Gastrocnemius medialis (tissue), 4 donors: ENCODE results near the gene TXNL4A. TPM values are rescaled to one million over a fixed set of nuclear protein-coding genes. Genes with fewer than 3 reads are reported as not detected.

ENCODE experiments used
- ATAC-seq, 2 donors: fragments of 150-250 bp; one replicate each; pipeline ENCODE4 v1.9.1; 2016
- DNase-seq, 2 donors: peaks; one replicate each; pipeline ENCODE4 v3.0.0-alpha.2; 2019
- H3K27ac ChIP-seq, 4 donors: fragments of 200-600 bp; sonication (generic); 1 replicate in 1 of 4; 2 replicates in 3 of 4; pipeline ENCODE4 v1.5.1; 2016 to 2018; ENCODE audit warnings: mild to moderate bottlenecking in 2 of 4, moderate library complexity in 1 of 4
- H3K27me3 ChIP-seq, 3 donors: fragments of 200-600 bp; sonication (generic) in 2 of 3; 1 replicate in 1 of 3; 2 replicates in 2 of 3; pipeline versions ENCODE4 v1.5.1 to v1.6.0; 2016 to 2019; ENCODE audit warnings: mild to moderate bottlenecking in 1 of 3, moderate library complexity in 1 of 3
- H3K36me3 ChIP-seq, 2 donors: fragments of 200-600 bp; sonication (generic) in 1 of 2; one replicate each; pipeline ENCODE4 v1.5.1; 2017 to 2018
- H3K4me1 ChIP-seq, 2 donors: fragments of 200-600 bp; sonication (generic) in 1 of 2; one replicate each; pipeline ENCODE4 v1.5.1; 2016 to 2017; ENCODE audit warnings: mild to moderate bottlenecking in 2 of 2
- H3K4me3 ChIP-seq, 4 donors: fragments of 200-600 bp; sonication (generic) in 3 of 4; 1 replicate in 1 of 4; 2 replicates in 3 of 4; pipeline ENCODE4 v1.5.1; 2016 to 2019; ENCODE audit warnings: mild to moderate bottlenecking in 2 of 4
- H3K9me3 ChIP-seq, 3 donors: fragments of 200-600 bp; sonication (generic) in 2 of 3; 1 replicate in 1 of 3; 2 replicates in 2 of 3; pipeline ENCODE4 v1.5.1; 2016 to 2019
- CTCF ChIP-seq, 5 experiments: fragments of 450-650 bp in 3 of 5; fragments of 200-600 bp in 2 of 5; sonication (generic) in 2 of 5; IDR thresholded peaks in 4 of 5; conservative IDR thresholded peaks in 1 of 5; 1 replicate in 4 of 5; 2 replicates in 1 of 5; pipeline ENCODE4 v1.5.1; 2016 to 2019; ENCODE audit warnings: antibody characterized with exemption in 5 of 5, mild to moderate bottlenecking in 3 of 5, moderate library complexity in 3 of 5
- POLR2A ChIP-seq, 2 donors: fragments of 450-650 bp; IDR thresholded peaks; one replicate each; pipeline ENCODE4 v1.6.1; 2017; ENCODE audit warnings: antibody characterized with exemption in 2 of 2, mild to moderate bottlenecking in 2 of 2, moderate library complexity in 2 of 2
- in situ Hi-C, 4 donors: fragments of 200-750 bp; cut with MboI; loops; one replicate each; pipeline versions ENCODE4 v1.15.0 to v1.8.0; 2017; ENCODE audit warnings: low sequenced_read_pairs in 4 of 4
- intact Hi-C: fragments of 100-400 bp; cut with DNase I; formaldehyde crosslinking; loops from one replicate; pipeline ENCODE4 v1.15.1; 2023; ENCODE audit warnings: low total_unique reads
- total RNA-seq, 4 donors: library from RNA; depleted of rRNA; stranded (reverse); fragments of >200 nt; gene quantifications; one replicate each; pipeline versions ENCODE4 v1.1.0 to v1.2.3, GENCODE V29; 2016

The TXNL4A gene
- total RNA-seq, 4 donors from 2014 or later = 39.9 to 105 (median 66.4) TPM

- Histone ChIP-seq H3K4me1 (peaks cover 21 to 50% of the 10 kb centered on the region in 2 donors), H3K27ac (peak overlapping the region in 2 of 4 donors; percentile 13 to 14), H3K27me3 (no peaks in the 10 kb centered on the region), H3K36me3 (peaks cover 0 to 25% of the 10 kb centered on the region in 2 donors), H3K9me3 (no peaks in the 10 kb centered on the region), H3K4me3 (no peak overlapping the region)
- ATAC-seq (no peak), DNase-seq (peak in 1 of 2 donors; percentile 3)
- intact Hi-C loops = no loop called here
- in situ Hi-C loops = no loop called here
- no peak for TF ChIP-seq POLR2A (IDR thresholded peaks at IDR 0.05)
- no peak for TF ChIP-seq CTCF (IDR thresholded peaks at IDR 0.05 in 4 of 5, conservative IDR thresholded peaks at IDR 0.05 in 1 of 5)
Observed at GRCh38 chr18:79937103-79937860, 51.1 kb downstream of the TXNL4A start.

DNA sequence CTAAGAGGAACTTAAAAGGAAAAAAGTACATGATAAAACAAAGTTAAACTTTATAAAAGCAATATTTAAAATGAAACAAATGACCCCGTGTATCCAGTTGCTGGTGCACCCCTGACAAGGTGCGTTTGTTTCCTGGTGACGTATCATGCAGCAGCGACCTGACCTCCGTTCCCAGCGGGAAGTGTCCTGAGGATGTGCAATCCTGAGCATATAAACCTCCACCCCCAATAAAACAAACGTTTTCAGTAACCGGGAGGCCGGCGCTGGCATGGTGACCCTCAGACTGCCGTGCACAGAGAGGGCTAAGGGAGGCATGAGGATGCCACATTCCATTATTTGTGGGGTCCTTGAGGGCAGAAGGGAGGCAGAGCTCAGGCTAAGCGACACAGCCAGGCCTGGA, 51.7 kb downstream of the TXNL4A start:
- intact Hi-C loops = no loop called here
- Histone ChIP-seq H3K9me3 (no peaks in the 10 kb centered on the region), H3K4me3 (no peak overlapping the region), H3K27ac (no peak overlapping the region), H3K36me3 (peaks cover 0 to 18% of the 10 kb centered on the region in 2 donors), H3K27me3 (no peaks in the 10 kb centered on the region), H3K4me1 (peaks cover 17 to 44% of the 10 kb centered on the region in 2 donors)
- no peak for TF ChIP-seq POLR2A (IDR thresholded peaks at IDR 0.05)
- no peak for TF ChIP-seq CTCF (IDR thresholded peaks at IDR 0.05 in 4 of 5, conservative IDR thresholded peaks at IDR 0.05 in 1 of 5)
- in situ Hi-C loops = no loop called here
- ATAC-seq (no peak), DNase-seq (peak in 1 of 2 donors; percentile 2)

- peaks cover 0 to 17% of the 10 kb centered on the region in 2 donors for H3K36me3 ChIP-seq
- H3K4me1 ChIP-seq = peaks cover 17 to 37% of the 10 kb centered on the region in 2 donors
- no peak overlapping the region for H3K4me3 ChIP-seq
- no peaks in the 10 kb centered on the region for H3K9me3 ChIP-seq
- H3K27ac ChIP-seq = no peak overlapping the region
- intact Hi-C loops = no loop called here
- TF ChIP-seq POLR2A (IDR thresholded peaks at IDR 0.05) = no peak
- no peak for TF ChIP-seq CTCF (IDR thresholded peaks at IDR 0.05 in 4 of 5, conservative IDR thresholded peaks at IDR 0.05 in 1 of 5)
- in situ Hi-C loops = no loop called here
- ATAC-seq (no peak), DNase-seq (peak in 1 of 2 donors; percentile 5)
- H3K27me3 ChIP-seq = no peaks in the 10 kb centered on the region
Observed at GRCh38 chr18:79935925-79936324, 52.4 kb downstream of the TXNL4A start.

- H3K27me3 ChIP-seq = no peaks in the 10 kb centered on the region
- in situ Hi-C loops = no loop called here
- TF ChIP-seq POLR2A (IDR thresholded peaks at IDR 0.05) (no peak), CTCF (IDR thresholded peaks at IDR 0.05 in 4 of 5, conservative IDR thresholded peaks at IDR 0.05 in 1 of 5) (no peak)
- no peak overlapping the region for H3K27ac ChIP-seq
- H3K4me3 ChIP-seq = no peak overlapping the region
- no peak for ATAC-seq
- H3K9me3 ChIP-seq = no peaks in the 10 kb centered on the region
- peaks cover 0 to 17% of the 10 kb centered on the region in 2 donors for H3K36me3 ChIP-seq
- DNase-seq = peak in 1 of 2 donors; percentile 4
- intact Hi-C loops = no loop called here
- H3K4me1 ChIP-seq = peaks cover 17 to 32% of the 10 kb centered on the region in 2 donors
Observed at GRCh38 chr18:79935499-79935898, 52.9 kb downstream of the TXNL4A start.
